T1000 (cell line): ENCODE measurements around the gene ITPR2.

Experiments used
- DNase-seq: peaks from one replicate; lab custom pipeline; 2025; ENCODE audit warnings: mixed read lengths; lab: John Stamatoyannopoulos, UW

The ITPR2 gene

GRCh38 chr12:26389343-26389742 lies 443.7 kb downstream of the ITPR2 start:
- DNase-seq = no peak

DNA sequence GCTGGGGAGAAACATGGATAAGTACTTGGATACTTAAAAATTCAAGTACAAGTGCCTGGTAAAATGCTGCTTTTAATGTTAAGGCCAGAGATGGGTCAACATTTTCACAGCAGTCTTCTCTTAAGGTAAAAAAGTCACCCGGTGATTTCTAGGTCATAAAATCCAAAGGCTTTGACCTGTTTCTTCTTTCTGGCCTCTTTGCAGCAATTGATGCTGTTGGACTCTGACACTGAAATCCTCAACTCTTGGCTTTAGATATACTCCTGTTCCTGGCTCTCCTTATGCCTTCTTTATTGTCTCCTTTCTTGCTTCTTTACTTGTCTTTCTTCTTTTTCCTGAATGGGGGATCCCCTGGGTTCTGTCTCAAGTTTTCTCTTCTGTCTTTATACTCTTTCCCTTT lies 448.5 kb downstream of the ITPR2 start:
- no peak for DNase-seq

DNA sequence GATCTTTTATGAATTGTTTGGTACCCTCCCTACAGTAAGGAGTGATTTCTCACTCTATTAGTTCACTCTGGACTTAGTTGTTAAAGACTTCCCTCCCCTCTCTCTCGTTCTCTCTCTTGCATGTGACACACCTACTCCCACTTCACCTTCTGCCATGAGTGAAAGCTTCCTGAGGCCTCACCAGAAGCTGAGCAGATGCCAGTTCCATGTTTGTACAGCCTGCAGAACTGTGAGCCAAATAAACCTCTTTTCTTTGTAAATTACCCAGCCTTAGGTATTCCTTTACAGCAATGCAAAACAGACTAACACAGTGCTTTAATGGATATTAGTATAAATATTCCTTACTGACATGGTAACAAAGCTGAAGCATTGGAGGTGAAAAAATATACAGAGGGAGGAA lies 450.0 kb downstream of the ITPR2 start:
- no peak for DNase-seq

GRCh38 chr12:26380897-26381296 lies 452.1 kb downstream of the ITPR2 start:
- no peak for DNase-seq

DNA sequence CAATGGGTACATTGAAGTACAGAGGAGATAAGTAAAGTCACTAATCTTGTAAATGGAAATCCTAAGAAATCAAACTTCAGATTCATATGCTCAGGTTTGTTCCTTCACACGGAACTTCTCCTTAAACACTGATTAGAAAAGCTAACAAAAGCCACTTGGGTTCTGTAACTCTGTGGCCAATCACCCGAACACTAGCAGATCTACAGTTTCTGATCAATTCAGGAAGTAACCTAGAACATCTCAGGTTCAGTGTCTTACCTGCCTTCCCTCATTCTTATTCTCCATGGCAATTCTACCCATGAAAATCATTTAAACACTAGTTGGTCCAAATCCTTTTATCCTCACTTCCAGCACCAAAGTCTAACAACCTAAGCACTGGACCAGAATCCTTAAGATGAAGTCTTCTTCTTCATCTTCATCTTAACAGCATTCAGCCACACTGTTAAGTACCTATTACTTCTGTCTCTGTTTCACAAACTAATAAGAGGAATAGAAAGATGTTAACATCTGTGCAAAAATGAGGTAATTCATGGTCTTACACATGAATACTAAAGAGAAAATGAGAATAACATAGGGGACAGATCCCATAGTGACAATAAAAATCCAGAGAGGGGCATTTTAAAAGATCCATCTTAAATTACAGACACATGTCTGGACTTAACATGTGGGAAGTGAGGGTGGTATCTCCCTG lies 453.1 kb downstream of the ITPR2 start:
- no peak for DNase-seq

DNA sequence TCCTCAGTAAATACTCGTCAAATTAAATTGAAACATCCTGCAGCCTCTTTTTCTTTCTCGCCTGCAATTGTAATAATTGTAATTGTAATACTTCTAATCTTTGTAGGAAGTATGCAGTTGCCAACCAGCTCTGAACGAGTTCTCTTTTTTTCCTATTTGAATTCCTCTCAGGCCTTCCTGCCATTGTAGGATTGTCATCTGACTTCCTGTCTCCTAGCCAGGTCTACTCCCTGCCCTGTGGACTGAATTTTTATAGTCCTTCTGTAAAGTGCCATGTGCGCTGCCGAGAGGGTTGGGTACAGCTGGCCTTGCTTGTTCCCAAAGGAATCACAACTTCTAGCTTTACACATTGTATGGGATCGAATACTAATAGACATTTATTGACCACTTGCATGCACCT lies 454.3 kb downstream of the ITPR2 start:
- no peak for DNase-seq

GRCh38 chr12:26374934-26375680 lies 457.9 kb downstream of the ITPR2 start:
- DNase-seq = no peak

GRCh38 chr12:26373606-26374495 lies 459.1 kb downstream of the ITPR2 start:
- DNase-seq = no peak

DNA sequence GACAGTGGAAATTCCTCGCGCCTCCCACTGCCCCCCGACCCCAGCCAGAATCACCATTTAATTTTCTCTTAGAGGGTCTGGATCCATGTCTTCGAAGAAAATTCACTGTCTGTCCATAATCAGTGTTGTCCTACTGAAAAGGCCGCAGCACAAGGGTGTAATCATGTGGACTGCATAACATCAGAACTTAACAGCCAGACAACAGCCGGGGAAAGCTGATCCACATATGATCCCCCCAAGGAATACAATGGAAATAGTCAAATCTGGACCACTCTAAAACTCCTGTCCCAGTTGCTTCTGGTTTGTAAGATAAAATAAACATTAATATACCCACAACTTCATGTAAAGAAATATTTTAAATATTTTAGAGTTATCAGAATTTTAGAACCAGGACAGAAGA lies 460.1 kb downstream of the ITPR2 start:
- no peak for DNase-seq

- DNase-seq = no peak
Observed at GRCh38 chr12:26370098-26370497, 462.9 kb downstream of the ITPR2 start.

DNA sequence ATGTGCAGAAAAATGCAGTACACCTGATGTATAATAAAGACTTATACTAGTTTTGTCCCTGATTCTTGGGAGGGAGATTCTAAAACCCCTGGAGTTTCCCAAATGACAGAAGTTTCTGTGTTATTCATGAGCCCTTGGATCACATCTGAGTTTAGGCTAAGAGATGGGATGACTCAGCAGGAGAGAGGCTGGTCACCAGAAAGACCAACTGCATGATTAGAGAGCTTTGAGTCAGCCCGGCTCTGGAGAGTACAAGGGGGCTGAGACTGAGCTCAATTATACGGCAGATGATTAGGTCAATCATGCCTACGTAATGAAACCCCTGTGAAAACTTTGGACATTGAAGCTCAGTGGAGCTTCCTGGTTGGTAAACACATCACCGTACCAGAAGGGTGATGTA lies 463.4 kb downstream of the ITPR2 start:
- DNase-seq = peak; percentile 69

DNA sequence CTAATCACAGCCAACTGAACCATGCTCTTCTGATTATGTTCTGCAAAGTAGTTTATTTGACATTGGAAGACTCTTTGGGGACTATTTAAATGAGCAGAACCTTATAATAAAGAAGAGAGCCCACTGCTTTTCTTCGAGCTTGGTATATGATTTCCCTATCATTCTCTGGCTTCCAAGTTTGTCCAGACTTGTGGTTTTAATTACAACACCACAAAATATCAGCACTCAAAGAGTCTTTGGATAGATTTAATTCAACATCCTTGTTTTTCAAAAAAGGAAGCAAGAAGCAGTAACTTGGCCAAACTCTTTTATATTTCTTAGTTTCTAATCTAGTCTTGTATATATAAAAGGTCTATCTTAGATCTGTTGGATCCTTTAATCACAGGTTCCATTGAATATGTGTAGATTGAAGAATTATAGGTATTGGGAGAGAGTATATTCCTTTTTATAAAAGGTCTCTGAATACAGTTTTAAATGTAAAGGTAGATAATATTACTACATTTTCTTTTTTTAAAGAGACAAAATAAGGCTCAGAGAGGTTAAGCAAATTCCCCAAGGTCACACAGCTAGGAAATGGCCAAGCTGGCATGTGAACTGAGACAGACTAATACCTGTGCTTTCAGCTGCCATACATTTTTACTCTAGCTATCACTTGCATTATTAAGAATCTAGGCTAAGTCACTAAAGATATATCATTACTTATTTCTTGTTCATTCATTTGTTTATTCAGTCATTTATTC lies 464.8 kb downstream of the ITPR2 start:
- no peak for DNase-seq

- no peak for DNase-seq
Observed at GRCh38 chr12:26361964-26362363, 471.0 kb downstream of the ITPR2 start.

- DNase-seq = no peak
Observed at GRCh38 chr12:26360062-26360461, 472.9 kb downstream of the ITPR2 start.

- DNase-seq = no peak
Observed at GRCh38 chr12:26359576-26359975, 473.4 kb downstream of the ITPR2 start.

DNA sequence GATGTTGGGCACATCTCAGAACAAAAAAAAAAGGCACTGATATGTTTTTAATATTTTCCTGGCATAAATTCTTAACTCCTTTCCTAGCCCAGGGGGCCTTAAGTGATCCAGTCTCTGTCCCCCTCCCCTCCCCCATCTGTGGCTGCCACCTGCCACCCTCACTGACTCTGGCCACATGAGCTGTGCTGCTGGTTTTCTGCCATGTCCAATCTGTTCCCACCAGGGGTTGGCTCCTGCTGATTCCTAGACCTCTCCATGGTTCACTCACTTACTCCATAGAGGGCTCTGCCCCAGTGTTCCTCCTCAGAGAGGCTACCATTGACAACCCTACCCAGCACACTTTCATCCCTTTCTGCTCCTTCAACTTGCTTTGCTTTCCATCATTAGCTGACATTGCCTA lies 474.3 kb downstream of the ITPR2 start:
- DNase-seq = no peak

GRCh38 chr12:26347300-26347699 lies 485.7 kb downstream of the ITPR2 start:
- DNase-seq = no peak

DNA sequence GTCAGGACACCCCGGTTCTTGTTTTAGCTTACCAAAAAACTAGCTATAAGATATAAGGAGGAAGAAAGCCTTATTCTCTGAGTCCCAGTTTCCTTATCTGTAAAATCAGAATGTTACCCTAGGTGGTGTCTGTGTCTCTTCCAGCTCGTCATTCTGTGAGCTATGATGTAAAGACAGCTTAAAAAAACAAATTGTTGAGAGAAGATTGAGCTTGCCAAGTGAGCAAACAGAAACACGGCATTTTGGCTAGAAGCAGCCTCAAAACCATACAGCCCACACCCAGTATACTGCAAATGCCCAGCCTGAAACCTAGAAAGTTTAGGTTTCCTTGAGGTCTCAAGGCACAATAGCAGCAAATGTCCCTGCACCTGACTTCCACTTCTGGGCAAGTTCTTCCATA lies 486.3 kb downstream of the ITPR2 start:
- DNase-seq = no peak

GRCh38 chr12:26345471-26346003 lies 487.5 kb downstream of the ITPR2 start:
- no peak for DNase-seq

DNA sequence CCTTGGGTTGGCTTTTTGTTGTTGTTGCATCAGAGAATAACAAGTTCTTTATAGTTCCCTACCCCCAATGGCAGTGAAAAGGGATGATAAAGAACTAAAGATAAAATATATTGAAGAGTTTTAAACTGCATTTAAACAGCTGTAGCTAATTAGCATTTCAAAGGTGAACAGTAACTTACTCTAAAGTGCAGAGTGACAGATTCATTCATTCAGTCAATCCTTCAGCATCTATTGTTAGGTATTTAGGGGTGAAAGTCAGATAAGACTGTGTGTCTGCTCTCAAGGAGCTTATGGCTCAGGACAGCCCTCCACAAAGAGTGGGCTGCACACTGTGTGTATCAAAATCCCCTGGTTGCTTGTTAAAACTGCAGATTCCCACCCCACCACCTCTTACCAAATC lies 491.5 kb downstream of the ITPR2 start:
- DNase-seq = no peak

DNA sequence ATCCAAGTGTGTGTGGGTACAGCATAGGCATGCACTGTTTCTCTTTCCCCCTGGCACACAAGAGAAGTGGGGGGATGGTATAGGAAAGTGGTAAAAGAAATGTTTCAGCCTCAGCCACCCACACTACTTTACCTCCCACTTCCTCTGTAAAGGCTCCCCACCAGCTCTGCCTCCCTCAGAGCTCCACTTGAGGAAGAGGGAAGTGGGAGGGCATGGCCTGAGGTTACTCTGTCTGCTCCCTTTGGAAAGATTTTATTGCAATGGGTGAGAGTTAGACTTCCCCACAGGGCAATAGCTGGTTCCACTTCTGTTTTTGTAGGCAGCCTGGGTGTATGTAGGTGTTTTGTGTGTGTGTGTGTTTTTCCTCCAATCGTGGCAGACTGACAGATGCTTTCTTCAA lies 492.3 kb downstream of the ITPR2 start:
- no peak for DNase-seq

- no peak for DNase-seq
Observed at GRCh38 chr12:26339976-26340375, 493.0 kb downstream of the ITPR2 start.
